ENCODE results near the gene CD69. TPM values are rescaled to one million over a fixed set of nuclear protein-coding genes. Genes with fewer than 3 reads are reported as not detected.
A peak's percentile ranks its signal among the peaks of the same experiment; 100 is the strongest.

The CD69 gene
- total RNA-seq, 1 donor from 2014 or later, result 26.7 TPM

GRCh38 chr12:9796346-9796745 is 35.6 kb upstream of the CD69 start:
- no peak for ATAC-seq (ENCODE audit: low read depth)
- no peaks in the 10 kb centered on the region for H3K9me3 Mint-ChIP-seq
- no peak overlapping the region for H3K4me3 Mint-ChIP-seq

GRCh38 chr12:9795945-9796344 is 35.2 kb upstream of the CD69 start:
- CTCF ChIA-PET, result interaction anchor here (4.0 to 10.4 kb wide), 2 partner anchors 41 to 53 kb away, joined by 35 to 451 read pairs; partner anchors contain the start of gene CD69
- H3K9me3 Mint-ChIP-seq, result no peaks in the 10 kb centered on the region
- H3K27me3 Mint-ChIP-seq, result no peaks in the 10 kb centered on the region
- intact Hi-C loops (cut with micrococcal nuclease), result loop anchor here (5.0 kb wide), 1 partner anchor 131 kb away; no protein-coding TSS in a partner anchor
- no peak for TF ChIP-seq CTCF (IDR thresholded peaks at IDR 0.05)
- no peaks in the 10 kb centered on the region for H3K36me3 Mint-ChIP-seq (ENCODE audit: low read depth)
- DNase-seq (no peak), ATAC-seq (ENCODE audit: low read depth) (no peak)
- H3K27ac Mint-ChIP-seq, result no peak overlapping the region
- peaks cover 52% of the 10 kb centered on the region for H3K4me1 Mint-ChIP-seq
- no peak overlapping the region for H3K4me3 Mint-ChIP-seq
- POLR2A ChIA-PET, result interaction anchor here (0.6 to 2.9 kb wide), 2 partner anchors 14 to 37 kb away, joined by 3 to 13 read pairs; no protein-coding TSS in a partner anchor

More at GRCh38 chr12:9796346-9796745, 35.6 kb upstream of the CD69 start:
- DNase-seq, result no peak
- no peaks in the 10 kb centered on the region for H3K27me3 Mint-ChIP-seq
- peak overlapping the region; percentile 24 for H3K27ac Mint-ChIP-seq
- ChIA-PET CTCF (interaction anchor here (0.6 to 10.4 kb wide), 6 partner anchors 18 to 466 kb away, joined by 3 to 451 read pairs (median 10); partner anchors contain the start of gene CD69), POLR2A (interaction anchor here (0.6 to 3.4 kb wide), 5 partner anchors 13 to 48 kb away, joined by 3 to 34 read pairs (median 13); partner anchors contain the start of gene CD69)
- no peak for TF ChIP-seq CTCF (IDR thresholded peaks at IDR 0.05)
- H3K4me1 Mint-ChIP-seq, result peaks cover 48% of the 10 kb centered on the region
- no peaks in the 10 kb centered on the region for H3K36me3 Mint-ChIP-seq (ENCODE audit: low read depth)
- intact Hi-C loops (cut with micrococcal nuclease), result loop anchor here (5.0 kb wide), 1 partner anchor 131 kb away; no protein-coding TSS in a partner anchor

GRCh38 chr12:9794484-9795093 is 33.9 kb upstream of the CD69 start:
- CTCF ChIA-PET, result interaction anchor here (0.6 to 10.4 kb wide), 3 partner anchors 17 to 154 kb away, joined by 3 to 451 read pairs (median 3); partner anchors contain the start of gene CD69
- DNase-seq (no peak), ATAC-seq (ENCODE audit: low read depth) (peak; percentile 8)
- intact Hi-C loops (cut with micrococcal nuclease), result loop anchor here (5.0 kb wide), 1 partner anchor 133 kb away; no protein-coding TSS in a partner anchor
- H3K36me3 Mint-ChIP-seq (ENCODE audit: low read depth), result no peaks in the 10 kb centered on the region
- peak overlapping the region; percentile 58 for H3K4me3 Mint-ChIP-seq
- POLR2A ChIA-PET, result interaction anchor here (0.6 to 2.9 kb wide), 7 partner anchors 34 to 107 kb away, joined by 3 to 13 read pairs (median 5); partner anchors contain the start of gene CD69
- no peak for TF ChIP-seq CTCF (IDR thresholded peaks at IDR 0.05)
- no peaks in the 10 kb centered on the region for H3K27me3 Mint-ChIP-seq
- H3K27ac Mint-ChIP-seq, result peak overlapping the region; percentile 50
- peaks cover 57% of the 10 kb centered on the region for H3K4me1 Mint-ChIP-seq
- peaks cover 2% of the 10 kb centered on the region for H3K9me3 Mint-ChIP-seq

- Mint-ChIP-seq H3K4me1 (peaks cover 57% of the 10 kb centered on the region), H3K36me3 (ENCODE audit: low read depth) (no peaks in the 10 kb centered on the region), H3K4me3 (peak overlapping the region; percentile 58), H3K9me3 (peaks cover 2% of the 10 kb centered on the region), H3K27ac (peak overlapping the region; percentile 61), H3K27me3 (no peaks in the 10 kb centered on the region)
- ChIA-PET CTCF (interaction anchor here (10.4 kb wide), 1 partner anchor 39 kb away, joined by 451 read pairs; the partner anchor contains the start of gene CD69), POLR2A (interaction anchor here (1.1 to 2.9 kb wide), 4 partner anchors 33 to 43 kb away, joined by 5 to 13 read pairs (median 6); partner anchors contain the start of gene CD69)
- no peak for TF ChIP-seq CTCF (IDR thresholded peaks at IDR 0.05)
- intact Hi-C loops (cut with micrococcal nuclease), result no loop called here
- ATAC-seq (ENCODE audit: low read depth), result peak; percentile 18
- DNase-seq, result no peak
These were observed 33.2 kb upstream of the CD69 start for GRCh38 chr12:9793779-9794395.
